GM12878 (cell line): ENCODE measurements around the gene BCAT1. TPM values are rescaled to one million over a fixed set of nuclear protein-coding genes. Genes with fewer than 3 reads are reported as not detected.

Experiments used
- ATAC-seq: fragments of 200-7000 bp; cut with Tn5 transposase; 3 replicates; pipeline ENCODE4 v1.9.1; 2020; ENCODE audit warnings: mild to moderate bottlenecking, moderate library complexity
- BruUV-seq: library from RNA; stranded (reverse); fragments of 400-500 nt; replicated peaks from 2 replicates; lab custom pipeline; 2021; lab: Mats Ljungman, UMichigan
- CTCF ChIA-PET: fragments of 300-600 bp; sonication (Branson Sonifier 250); formaldehyde crosslinking; extraction: SDS; loops from one replicate; lab custom pipeline; 2021; ENCODE audit warnings: inconsistent platforms; lab: Yijun Ruan, JAX
- POLR2A ChIA-PET: fragments of 350-600 bp; formaldehyde crosslinking; extraction: SDS; loops from one replicate; lab custom pipeline; 2021; ENCODE audit warnings: inconsistent platforms; lab: Charles Lee
- RAD21 ChIA-PET: fragments of 300-600 bp; sonication (Branson Sonifier 250); formaldehyde crosslinking; loops from one replicate; lab custom pipeline; 2023; ENCODE audit warnings: antibody characterized with exemption; ENCODE audit not compliant: unreplicated experiment; lab: Charles Lee
- SMC1A ChIA-PET: fragments of 300-600 bp; sonication (Branson Sonifier 250); formaldehyde crosslinking; loops from one replicate; lab custom pipeline; 2023; ENCODE audit not compliant: unreplicated experiment, uncharacterized antibody; lab: Charles Lee
- DNase-seq: peaks from one replicate; pipeline ENCODE4 v3.0.0-alpha.2; 2011; ENCODE audit warnings: low read depth, low spot score
- FAIRE-seq: peaks from 3 replicates; lab custom pipeline; 2011; peaks lifted over from hg19 to GRCh38; lab: Jason Lieb, UNC
- H2AFZ ChIP-seq: 2 replicates; pipeline ENCODE4 v1.6.0; 2011; ENCODE audit warnings: low read depth, low read length, control low read depth; ENCODE audit not compliant: control insufficient read depth
- H3K27ac ChIP-seq: 2 replicates; pipeline ENCODE4 v1.5.1; 2011; ENCODE audit warnings: control low read depth; ENCODE audit not compliant: control insufficient read depth, insufficient read depth
- H3K27me3 ChIP-seq, 2 experiments: replicated peaks in 1 of 2; 2 replicates each; pipeline versions ENCODE4 v1.6.0 to v1.6.1; 2011; ENCODE audit warnings: low read length in 1 of 2; ENCODE audit not compliant: control insufficient read depth in 2 of 2, insufficient read depth in 2 of 2
- H3K36me3 ChIP-seq, 2 experiments: 2 replicates each; pipeline ENCODE4 v1.5.1; 2011; ENCODE audit warnings: low read length in 1 of 2; ENCODE audit not compliant: control insufficient read depth in 2 of 2, insufficient read depth in 2 of 2
- H3K4me1 ChIP-seq: 2 replicates; pipeline ENCODE4 v1.6.1; 2011; ENCODE audit warnings: mild to moderate bottlenecking, low read length, moderate library complexity, mixed read lengths; ENCODE audit not compliant: control insufficient read depth, insufficient read depth
- H3K4me2 ChIP-seq: 2 replicates; pipeline ENCODE4 v1.6.0; 2011; ENCODE audit warnings: control low read depth; ENCODE audit not compliant: control insufficient read depth, insufficient read depth
- H3K4me3 ChIP-seq: fragments of 200-600 bp; sonication (generic); 2 replicates; pipeline ENCODE4 v1.5.1; 2016
- H3K79me2 ChIP-seq: 2 replicates; pipeline ENCODE4 v1.6.0; 2011; ENCODE audit warnings: low read length; ENCODE audit not compliant: control insufficient read depth, insufficient read depth
- H3K9ac ChIP-seq: 2 replicates; pipeline ENCODE4 v1.8.0; 2011; ENCODE audit warnings: low read length, control low read depth, mixed read lengths; ENCODE audit not compliant: control insufficient read depth, insufficient read depth
- H3K9me3 ChIP-seq: replicated peaks from 3 replicates; pipeline ENCODE4 v1.5.1; 2011; ENCODE audit warnings: mild to moderate bottlenecking, low read length; ENCODE audit not compliant: control insufficient read depth, insufficient read depth
- H4K20me1 ChIP-seq: 2 replicates; pipeline ENCODE4 v1.6.0; 2011; ENCODE audit not compliant: control insufficient read depth, insufficient read depth
- BRCA1 ChIP-seq: IDR thresholded peaks from 2 replicates; pipeline ENCODE4 v1.6.1; 2011; ENCODE audit warnings: low read depth, low read length, improper control_type of control experiment
- CHD2 ChIP-seq: IDR thresholded peaks from 2 replicates; pipeline ENCODE4 v1.6.1; 2011; ENCODE audit warnings: low read depth, low read length, improper control_type of control experiment, borderline replicate concordance
- CTCF ChIP-seq, 3 experiments: IDR thresholded peaks in 2 of 3; conservative IDR thresholded peaks in 1 of 3; 2 replicates each; pipeline ENCODE4 v1.5.1; 2011; ENCODE audit warnings: low read depth in 3 of 3, low read length in 3 of 3, mild to moderate bottlenecking in 3 of 3, control low read depth in 2 of 3, moderate library complexity in 2 of 3, inconsistent platforms in 1 of 3, mixed read lengths in 1 of 3; ENCODE audit not compliant: control insufficient read depth in 2 of 3, insufficient read depth in 1 of 3; ENCODE audit errors: extremely low read depth in 1 of 3
- PML ChIP-seq: IDR thresholded peaks from 2 replicates; pipeline ENCODE4 v1.6.1; 2012; ENCODE audit warnings: low read length, inconsistent platforms
- RELA ChIP-seq: fragments of 450-650 bp; IDR thresholded peaks from 2 replicates; pipeline ENCODE4 v1.8.0; 2014; ENCODE audit warnings: borderline replicate concordance; ENCODE audit not compliant: partially characterized antibody
- RFX5 ChIP-seq: IDR thresholded peaks from 2 replicates; pipeline ENCODE4 v1.6.1; 2011; ENCODE audit warnings: low read depth, low read length, improper control_type of control experiment
- TCF12 ChIP-seq: IDR thresholded peaks from 2 replicates; pipeline ENCODE4 v1.6.1; 2011; ENCODE audit warnings: low read depth, mild to moderate bottlenecking, low read length
- WRNIP1 ChIP-seq: IDR thresholded peaks from 2 replicates; pipeline ENCODE4 v1.6.1; 2011; ENCODE audit warnings: low read depth, low read length, improper control_type of control experiment, borderline replicate concordance
- YBX1 ChIP-seq: fragments of 450-650 bp; IDR thresholded peaks from 2 replicates; pipeline ENCODE4 v1.6.1; 2016; ENCODE audit warnings: antibody characterized with exemption
- ZBTB33 ChIP-seq: fragments of 450-650 bp; IDR thresholded peaks from 2 replicates; pipeline ENCODE4 v1.6.1; 2017; ENCODE audit warnings: mild to moderate bottlenecking
- WGBS: methylation state at CpG from one replicate; pipeline ENCODE4 v1.1.6; 2016; ENCODE audit warnings: low lambda C conversion rate; ENCODE audit not compliant: insufficient replicate concordance, insufficient coverage; ENCODE audit errors: missing lambda C conversion rate; 5-methylcytosine and 5-hydroxymethylcytosine counted together
- in situ Hi-C: fragments of 300-500 bp; cut with MboI; formaldehyde crosslinking; loops from 9 replicates; pipeline ENCODE4 v1.14.3; 2018; ENCODE audit warnings: mixed read lengths
- intact Hi-C: fragments of 100-400 bp; cut with micrococcal nuclease; formaldehyde crosslinking; loops from one replicate; pipeline ENCODE4 v1.14.2; 2022; ENCODE audit not compliant: unreplicated experiment
- polyA plus RNA-seq, 11 experiments: library from polyadenylated mRNA; depleted of rRNA in 4 of 11; unstranded in 6 of 11; stranded (reverse) in 5 of 11; fragments of >200 nt; fragmentation: Nextera tagmentation in 4 of 11; fragmentation: Illumina TruSeq in 1 of 11; extraction: Ambion mirVana in 4 of 11; extraction: Trizol in 1 of 11; gene quantifications; 1 replicate in 1 of 11; 2 replicates in 10 of 11; pipeline versions ENCODE4 v1.2.1 to v1.2.3, GENCODE V29; 2011 to 2016; ENCODE audit warnings: inconsistent platforms in 2 of 11, missing spikeins in 2 of 11, low read depth in 1 of 11
- total RNA-seq, 4 experiments: library from RNA; depleted of rRNA in 3 of 4; stranded (reverse); fragments of >200 nt in 3 of 4; fragmentation: Illumina TruSeq in 1 of 4; extraction: Trizol in 1 of 4; gene quantifications; 2 replicates each; pipeline versions ENCODE4 v1.2.1 to v1.2.3, GENCODE V29; 2013 to 2021
- TF ChIP-seq, protein P1 (sequence below): fragments of 150-350 bp; IDR thresholded peaks from 2 replicates; pipeline ENCODE4 v1.6.1; 2014; ENCODE audit warnings: mild to moderate bottlenecking, low read depth, low read length

BCAT1 gene
- total and polyA plus RNA-seq, 10 of the 15 experiments (the other 5 are each of a cell fraction or from before 2014, with no cell fraction given) = 26.2 to 187 (median 81.9) TPM

GRCh38 chr12:24944601-24944975, 4.3 kb downstream of the BCAT1 start:
- TF ChIP-seq RELA = no peak
- no peak for TF ChIP-seq CHD2
- TF ChIP-seq, protein P1, sequence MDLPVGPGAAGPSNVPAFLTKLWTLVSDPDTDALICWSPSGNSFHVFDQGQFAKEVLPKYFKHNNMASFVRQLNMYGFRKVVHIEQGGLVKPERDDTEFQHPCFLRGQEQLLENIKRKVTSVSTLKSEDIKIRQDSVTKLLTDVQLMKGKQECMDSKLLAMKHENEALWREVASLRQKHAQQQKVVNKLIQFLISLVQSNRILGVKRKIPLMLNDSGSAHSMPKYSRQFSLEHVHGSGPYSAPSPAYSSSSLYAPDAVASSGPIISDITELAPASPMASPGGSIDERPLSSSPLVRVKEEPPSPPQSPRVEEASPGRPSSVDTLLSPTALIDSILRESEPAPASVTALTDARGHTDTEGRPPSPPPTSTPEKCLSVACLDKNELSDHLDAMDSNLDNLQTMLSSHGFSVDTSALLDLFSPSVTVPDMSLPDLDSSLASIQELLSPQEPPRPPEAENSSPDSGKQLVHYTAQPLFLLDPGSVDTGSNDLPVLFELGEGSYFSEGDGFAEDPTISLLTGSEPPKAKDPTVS = no peak
- TF ChIP-seq TCF12 = no peak
- TF ChIP-seq ZBTB33 = no peak
- TF ChIP-seq WRNIP1 = no peak
- TF ChIP-seq PML = no peak
- TF ChIP-seq RFX5 = no peak
- no peak for TF ChIP-seq BRCA1
- no peak for TF ChIP-seq CTCF (IDR thresholded peaks at IDR 0.05 in 2 of 3, conservative IDR thresholded peaks at IDR 0.05 in 1 of 3; ENCODE audit: control insufficient read depth in 2 of 3, extremely low read depth in 1 of 3, insufficient read depth in 1 of 3, low read depth in 3 of 3, low read length in 3 of 3)
- TF ChIP-seq YBX1 = no peak
- no peak overlapping the region for H3K4me3 ChIP-seq
- intact Hi-C loops (no loop called here), in situ Hi-C loops (no loop called here)
- DNase-seq = no peak
- no peak overlapping the region for H3K27ac ChIP-seq
- H3K9me3 ChIP-seq = no peaks in the 10 kb centered on the region
- no peak overlapping the region for H2AFZ ChIP-seq
- peaks cover 61% of the 10 kb centered on the region for H3K79me2 ChIP-seq
- ATAC-seq = no peak
- H3K4me2 ChIP-seq = no peak overlapping the region
- ChIA-PET SMC1A (interaction anchor here (1.0 to 3.5 kb wide), 4 partner anchors 10 to 25 kb away, joined by 3 to 27 read pairs (median 4); no protein-coding TSS in a partner anchor), CTCF (interaction anchor here (0.8 to 1.9 kb wide), 2 partner anchors 15 to 92 kb away, joined by 3 to 13 read pairs; no protein-coding TSS in a partner anchor), RAD21 (no interaction called here), POLR2A (interaction anchor here (1.3 kb wide), 1 partner anchor 12 kb away, joined by 3 read pairs; no protein-coding TSS in a partner anchor)
- no peaks in the 10 kb centered on the region for H3K27me3 ChIP-seq
- peaks cover 0 to 3% of the 10 kb centered on the region in 2 experiments; a peak in 1 of 4 replicates for H3K36me3 ChIP-seq
- no TSS peak for BruUV-seq
- H3K9ac ChIP-seq = no peak overlapping the region
- WGBS = 100% methylated on average over 2 of the region's 2 CpGs
- H3K4me1 ChIP-seq = peaks cover 22% of the 10 kb centered on the region
- H4K20me1 ChIP-seq = no peaks in the 10 kb centered on the region
- FAIRE-seq = no peak
